Hindlimb muscle (tissue), 1 donor: Measurements from ENCODE around the gene KLHDC7B. TPM values are rescaled to one million over a fixed set of nuclear protein-coding genes. Genes with fewer than 3 reads are reported as not detected.

Source experiments
- DNase-seq: peaks from one replicate; pipeline ENCODE4 v3.0.0-alpha.2; 2013
- polyA plus RNA-seq: library from polyadenylated mRNA; unstranded; fragments of 120-200 nt; gene quantifications from one replicate; pipeline ENCODE4 v1.2.1, GENCODE V29; 2013; ENCODE audit not compliant: insufficient read length

Gene KLHDC7B
- polyA plus RNA-seq, 1 donor = not detected

GRCh38 chr22:50574383-50574755, 28.7 kb downstream of the KLHDC7B start:
- no peak for DNase-seq

GRCh38 chr22:50575426-50575941, 29.8 kb downstream of the KLHDC7B start:
- DNase-seq = no peak

- DNase-seq = no peak
Observed at GRCh38 chr22:50576070-50576469, 30.4 kb downstream of the KLHDC7B start.

GRCh38 chr22:50576806-50577696, 31.4 kb downstream of the KLHDC7B start:
- DNase-seq = no peak

GRCh38 chr22:50577697-50577986, 31.9 kb downstream of the KLHDC7B start:
- no peak for DNase-seq

- DNase-seq = no peak
Observed at GRCh38 chr22:50577987-50578775, 32.5 kb downstream of the KLHDC7B start, which contains the start of gene CPT1B. CPT1B (minus strand) TSS chr22:50578427; CDS start chr22:50577915, 512 bp downstream.

- no peak for DNase-seq
Observed at GRCh38 chr22:50578776-50579310, 33.1 kb downstream of the KLHDC7B start.

GRCh38 chr22:50579752-50580151, 34.1 kb downstream of the KLHDC7B start:
- DNase-seq = no peak

GRCh38 chr22:50581031-50581949, 35.6 kb downstream of the KLHDC7B start:
- no peak for DNase-seq

GRCh38 chr22:50581950-50582492, 36.3 kb downstream of the KLHDC7B start:
- DNase-seq = no peak

GRCh38 chr22:50582493-50583293, 37.0 kb downstream of the KLHDC7B start, which contains the start of gene CHKB:
CHKB (minus strand) TSS chr22:50582849; CDS start chr22:50582781, 68 bp downstream.
- peak; percentile 99 for DNase-seq

- DNase-seq = no peak
Observed at GRCh38 chr22:50583294-50583861, 37.7 kb downstream of the KLHDC7B start.

- DNase-seq = no peak
Observed at GRCh38 chr22:50584106-50585096, 38.7 kb downstream of the KLHDC7B start.

GRCh38 chr22:50585238-50585637, 39.5 kb downstream of the KLHDC7B start:
- no peak for DNase-seq

GRCh38 chr22:50585781-50586180, 40.1 kb downstream of the KLHDC7B start:
- no peak for DNase-seq

GRCh38 chr22:50586416-50586815, 40.7 kb downstream of the KLHDC7B start:
- no peak for DNase-seq

- no peak for DNase-seq
Observed at GRCh38 chr22:50587407-50587806, 41.7 kb downstream of the KLHDC7B start.

GRCh38 chr22:50595189-50595588, 49.5 kb downstream of the KLHDC7B start:
- no peak for DNase-seq

GRCh38 chr22:50597097-50597496, 51.4 kb downstream of the KLHDC7B start:
- no peak for DNase-seq
